Fibroblast of lung (primary cell): Measurements from ENCODE around the gene BRDT. TPM values are rescaled to one million over a fixed set of nuclear protein-coding genes. Genes with fewer than 3 reads are reported as not detected.

Experiments
- DNase-seq, 2 donors: peaks; one replicate each; pipeline versions ENCODE4 v3.0.0 to v3.0.0-alpha.2; 2010; ENCODE audit warnings: low read depth in 2 of 2
- H2AFZ ChIP-seq: 2 replicates; pipeline ENCODE4 v1.5.1; 2012; ENCODE audit warnings: low read length, control low read depth, inconsistent platforms
- H3K27ac ChIP-seq: 2 replicates; pipeline ENCODE4 v1.5.1; 2011; ENCODE audit warnings: low read length, control low read depth; ENCODE audit not compliant: insufficient read depth
- H3K27me3 ChIP-seq: 2 replicates; pipeline ENCODE4 v1.5.1; 2011; ENCODE audit warnings: mild to moderate bottlenecking, low read length; ENCODE audit not compliant: control insufficient read depth, insufficient read depth
- H3K36me3 ChIP-seq: 2 replicates; pipeline ENCODE4 v1.5.1; 2011; ENCODE audit warnings: low read length; ENCODE audit not compliant: control insufficient read depth, insufficient read depth
- H3K4me1 ChIP-seq: 2 replicates; pipeline ENCODE4 v1.5.1; 2011; ENCODE audit warnings: low read length; ENCODE audit not compliant: control insufficient read depth, insufficient read depth; ENCODE audit errors: extremely low read depth
- H3K4me2 ChIP-seq: 2 replicates; pipeline ENCODE4 v1.5.1; 2011; ENCODE audit warnings: low read length, control low read depth; ENCODE audit not compliant: insufficient read depth; ENCODE audit errors: extremely low read depth
- H3K4me3 ChIP-seq, 4 experiments: fragments of 200-600 bp in 1 of 4; sonication (generic) in 1 of 4; replicated peaks in 1 of 4; 2 replicates each; pipeline ENCODE4 v1.5.1; 2011 to 2016; ENCODE audit warnings: low read length in 4 of 4, low read depth in 3 of 4, mild to moderate bottlenecking in 3 of 4, control low read depth in 2 of 4, inconsistent platforms in 1 of 4, mixed read lengths in 1 of 4; ENCODE audit not compliant: insufficient read depth in 1 of 4; ENCODE audit errors: control extremely low read depth in 1 of 4
- H3K79me2 ChIP-seq: 2 replicates; pipeline ENCODE4 v1.5.1; 2012; ENCODE audit warnings: mild to moderate bottlenecking, low read length, inconsistent platforms; ENCODE audit not compliant: control insufficient read depth, insufficient read depth
- H3K9ac ChIP-seq: 2 replicates; pipeline ENCODE4 v1.5.1; 2011; ENCODE audit warnings: mild to moderate bottlenecking, low read length, control low read depth; ENCODE audit not compliant: insufficient read depth
- H3K9me3 ChIP-seq: 2 replicates; pipeline ENCODE4 v1.5.1; 2012; ENCODE audit warnings: low read depth, low read length; ENCODE audit not compliant: control insufficient read depth, insufficient read depth
- H4K20me1 ChIP-seq: 2 replicates; pipeline ENCODE4 v1.5.1; 2011; ENCODE audit warnings: low read length; ENCODE audit not compliant: control insufficient read depth, insufficient read depth; ENCODE audit errors: extremely low read depth
- CTCF ChIP-seq, 2 donors: IDR thresholded peaks in 1 of 2; conservative IDR thresholded peaks in 1 of 2; 1 replicate in 1 of 2; 2 replicates in 1 of 2; pipeline ENCODE4 v1.5.1; 2011 to 2012; ENCODE audit warnings: low read length in 2 of 2, control low read depth in 1 of 2, inconsistent platforms in 1 of 2, low read depth in 1 of 2, mild to moderate bottlenecking in 1 of 2
- EZH2 ChIP-seq: IDR thresholded peaks from 2 replicates; pipeline ENCODE4 v1.5.1; 2012; ENCODE audit warnings: low read length, control low read depth, mild to moderate bottlenecking; ENCODE audit errors: missing control alignments
- polyA plus RNA-seq, 2 donors: library from polyadenylated mRNA; depleted of rRNA in 1 of 2; stranded (reverse) in 1 of 2; unstranded in 1 of 2; fragments of >200 nt; gene quantifications; 2 replicates each; pipeline ENCODE4 v1.2.1, GENCODE V29; 2011 to 2012; ENCODE audit warnings: missing spikeins in 1 of 2
- total RNA-seq: library from RNA; depleted of rRNA; stranded (reverse); fragments of >200 nt; gene quantifications from 2 replicates; pipeline ENCODE4 v1.2.1, GENCODE V29; 2014

Gene BRDT
- total and polyA plus RNA-seq, 2 donors (not counting 1 experiment from before 2014, with no cell fraction given) = not detected

DNA sequence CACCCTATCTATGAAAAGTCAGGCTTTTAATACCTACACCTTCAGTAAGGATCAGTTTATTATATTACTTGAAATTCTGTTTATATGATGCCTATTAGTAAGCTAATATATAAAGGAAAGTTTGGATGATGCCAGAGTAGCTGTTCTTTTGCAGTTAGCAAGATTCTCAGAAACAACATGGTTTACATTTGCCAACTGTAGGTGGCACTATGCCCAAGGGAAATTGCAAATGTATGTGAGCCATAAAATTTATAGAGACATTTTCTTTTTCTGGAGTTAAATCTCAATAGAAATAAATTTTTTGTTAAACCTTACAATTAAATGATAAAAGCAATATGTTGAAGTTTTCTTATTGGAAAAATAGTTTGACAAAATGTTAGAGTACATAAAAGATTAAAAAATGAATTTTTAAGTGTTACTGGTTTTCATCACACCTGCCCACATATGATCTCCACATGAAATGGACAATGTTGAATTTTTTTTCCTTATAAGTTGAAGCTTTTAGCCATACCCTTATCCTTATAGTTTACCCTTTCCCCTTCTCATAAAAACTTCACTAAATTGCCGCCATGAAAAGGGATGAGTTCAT lies 48.5 kb downstream of the BRDT start:
- Histone ChIP-seq H3K9me3 (no peaks in the 10 kb centered on the region), H3K36me3 (no peaks in the 10 kb centered on the region), H3K4me2 (no peak overlapping the region), H3K4me1 (no peaks in the 10 kb centered on the region), H3K9ac (no peak overlapping the region), H3K79me2 (no peaks in the 10 kb centered on the region), H3K27ac (no peak overlapping the region), H4K20me1 (no peaks in the 10 kb centered on the region), H3K4me3 (no peak overlapping the region), H2AFZ (no peak overlapping the region), H3K27me3 (no peaks in the 10 kb centered on the region)
- peak; percentile 48 to 77 for DNase-seq
- TF ChIP-seq EZH2 = no peak
- TF ChIP-seq CTCF (conservative IDR thresholded peaks at IDR 0.05 in 1 of 2, IDR thresholded peaks at IDR 0.05 in 1 of 2; ENCODE audit: low read depth in 1 of 2, low read length in 2 of 2) = peak; percentile 39 to 64

- no peak for TF ChIP-seq EZH2
- TF ChIP-seq CTCF (conservative IDR thresholded peaks at IDR 0.05 in 1 of 2, IDR thresholded peaks at IDR 0.05 in 1 of 2; ENCODE audit: low read depth in 1 of 2, low read length in 2 of 2) = no peak
- Histone ChIP-seq H3K36me3 (no peaks in the 10 kb centered on the region), H3K27ac (no peak overlapping the region), H3K4me2 (no peak overlapping the region), H3K79me2 (no peaks in the 10 kb centered on the region), H3K4me1 (no peaks in the 10 kb centered on the region), H3K27me3 (no peaks in the 10 kb centered on the region), H3K9ac (no peak overlapping the region), H3K4me3 (no peak overlapping the region), H2AFZ (no peak overlapping the region), H4K20me1 (no peaks in the 10 kb centered on the region), H3K9me3 (no peaks in the 10 kb centered on the region)
- no peak for DNase-seq
Observed at GRCh38 chr1:92004129-92004528, 54.9 kb downstream of the BRDT start.

- DNase-seq = no peak
- no peaks in the 10 kb centered on the region for H3K36me3 ChIP-seq
- H3K27ac ChIP-seq = no peak overlapping the region
- H3K9ac ChIP-seq = no peak overlapping the region
- no peak overlapping the region for H3K4me2 ChIP-seq
- no peak for TF ChIP-seq CTCF (conservative IDR thresholded peaks at IDR 0.05 in 1 of 2, IDR thresholded peaks at IDR 0.05 in 1 of 2; ENCODE audit: low read depth in 1 of 2, low read length in 2 of 2)
- TF ChIP-seq EZH2 = no peak
- H3K4me1 ChIP-seq = no peaks in the 10 kb centered on the region
- H3K4me3 ChIP-seq = no peak overlapping the region
- H2AFZ ChIP-seq = no peak overlapping the region
- H3K9me3 ChIP-seq = no peaks in the 10 kb centered on the region
- no peaks in the 10 kb centered on the region for H3K79me2 ChIP-seq
- H3K27me3 ChIP-seq = no peaks in the 10 kb centered on the region
- H4K20me1 ChIP-seq = no peaks in the 10 kb centered on the region
Observed at GRCh38 chr1:92013923-92014322, 64.7 kb downstream of the BRDT start.
